SU-DHL-6 (cell line): ENCODE results near the gene MDN1.

Source experiments
- H2AFZ ChIP-seq: fragments of 200-600 bp; sonication (generic); 2 replicates; pipeline ENCODE4 v1.6.1; 2014; ENCODE audit warnings: low read depth, mild to moderate bottlenecking, moderate library complexity, mixed read lengths, antibody characterized with exemption, low read length; ENCODE audit not compliant: severe bottlenecking
- H3F3A ChIP-seq: fragments of 200-600 bp; shearing (Covaris generic); 2 replicates; pipeline ENCODE4 v1.6.0; 2016; ENCODE audit warnings: antibody characterized with exemption, mild to moderate bottlenecking; ENCODE audit not compliant: insufficient read depth
- H3K27ac ChIP-seq: fragments of 200-600 bp; sonication (generic); 2 replicates; pipeline ENCODE4 v1.5.1; 2016; ENCODE audit warnings: low read depth, mild to moderate bottlenecking, low read length, moderate library complexity, mixed read lengths
- H3K27me3 ChIP-seq: fragments of 200-600 bp; sonication (generic), shearing (Covaris generic); 2 replicates; pipeline ENCODE4 v1.6.0; 2014; ENCODE audit warnings: mild to moderate bottlenecking, low read length
- H3K36me3 ChIP-seq: fragments of 200-600 bp; sonication (generic); 2 replicates; pipeline ENCODE4 v1.6.1; 2014; ENCODE audit warnings: mild to moderate bottlenecking, low read length, mixed read lengths
- H3K4me2 ChIP-seq: fragments of 300-600, 200-600 bp; shearing (Covaris generic), sonication (generic); 2 replicates; pipeline ENCODE4 v1.6.0; 2014; ENCODE audit warnings: low read length, low read depth, mild to moderate bottlenecking; ENCODE audit not compliant: poor library complexity, severe bottlenecking
- H3K4me3 ChIP-seq: fragments of 200-600 bp; sonication (generic); 2 replicates; pipeline ENCODE4 v1.5.1; 2014; ENCODE audit warnings: antibody characterized with exemption, low read length, mild to moderate bottlenecking, mixed read lengths; ENCODE audit not compliant: insufficient read depth, poor library complexity, severe bottlenecking
- H3K79me2 ChIP-seq: fragments of 200-600 bp; sonication (generic); 2 replicates; pipeline ENCODE4 v1.6.1; 2014; ENCODE audit warnings: mild to moderate bottlenecking, low read length, moderate library complexity; ENCODE audit not compliant: insufficient read depth
- H3K9ac ChIP-seq: fragments of 200-600 bp; sonication (generic); 2 replicates; pipeline ENCODE4 v1.7.0; 2014; ENCODE audit warnings: mild to moderate bottlenecking, low read length
- H3K9me2 ChIP-seq: fragments of 200-600 bp; sonication (generic); replicated peaks from 2 replicates; pipeline ENCODE4 v1.6.1; 2014; ENCODE audit warnings: low read length; ENCODE audit not compliant: insufficient read depth
- H3K9me3 ChIP-seq: fragments of 200-600 bp; sonication (generic); 2 replicates; pipeline ENCODE4 v1.6.1; 2014; ENCODE audit warnings: low read length, mixed read lengths; ENCODE audit not compliant: insufficient read depth
- H4K20me1 ChIP-seq: fragments of 200-600 bp; sonication (generic); 2 replicates; pipeline ENCODE4 v1.6.1; 2014; ENCODE audit warnings: low read depth, mild to moderate bottlenecking, antibody characterized with exemption, low read length, moderate library complexity, mixed read lengths
- CTCF ChIP-seq: fragments of 200-600 bp; sonication (generic); IDR thresholded peaks from one replicate; pipeline ENCODE4 v1.5.1; 2017; ENCODE audit warnings: antibody characterized with exemption, mild to moderate bottlenecking, low read length, moderate library complexity; ENCODE audit not compliant: insufficient read depth, poor library complexity, severe bottlenecking
- EZH2phosphoT487 ChIP-seq: fragments of 200-600 bp; sonication (generic), shearing (Covaris generic); conservative IDR thresholded peaks from 2 replicates; pipeline ENCODE4 v1.6.1; 2018; ENCODE audit warnings: mild to moderate bottlenecking, antibody characterized with exemption, low read length, moderate library complexity, mixed read lengths

Gene MDN1

GRCh38 chr6:89782222-89782621, 37.4 kb downstream of the MDN1 start:
- H3K36me3 ChIP-seq = peaks cover 33% of the 10 kb centered on the region
- H3K9ac ChIP-seq = no peak overlapping the region
- H3K9me3 ChIP-seq = no peaks in the 10 kb centered on the region
- H3K27me3 ChIP-seq = no peaks in the 10 kb centered on the region
- H2AFZ ChIP-seq = no peak overlapping the region
- H3K27ac ChIP-seq = no peak overlapping the region
- no peaks in the 10 kb centered on the region for H3K9me2 ChIP-seq
- H4K20me1 ChIP-seq = no peaks in the 10 kb centered on the region
- no peak for TF ChIP-seq EZH2phosphoT487
- no peak for TF ChIP-seq CTCF
- no peaks in the 10 kb centered on the region for H3K79me2 ChIP-seq
- H3K4me3 ChIP-seq = no peak overlapping the region
- H3K4me2 ChIP-seq = no peak overlapping the region
- H3F3A ChIP-seq = no peaks in the 10 kb centered on the region

GRCh38 chr6:89781070-89782034, 38.2 kb downstream of the MDN1 start:
- Histone ChIP-seq H3F3A (no peaks in the 10 kb centered on the region), H3K27ac (no peak overlapping the region), H2AFZ (no peak overlapping the region), H3K9me3 (no peaks in the 10 kb centered on the region), H3K9ac (no peak overlapping the region), H4K20me1 (no peaks in the 10 kb centered on the region), H3K79me2 (no peaks in the 10 kb centered on the region), H3K9me2 (no peaks in the 10 kb centered on the region), H3K4me3 (no peak overlapping the region), H3K36me3 (peaks cover 34% of the 10 kb centered on the region), H3K27me3 (no peaks in the 10 kb centered on the region), H3K4me2 (no peak overlapping the region)
- no peak for TF ChIP-seq CTCF
- TF ChIP-seq EZH2phosphoT487 = no peak

- Histone ChIP-seq H3K27me3 (no peaks in the 10 kb centered on the region), H3K36me3 (peaks cover 22% of the 10 kb centered on the region; the same call in 1 of the 2 replicates), H3K4me3 (no peak overlapping the region), H2AFZ (no peak overlapping the region), H3K79me2 (no peaks in the 10 kb centered on the region), H3K9me2 (no peaks in the 10 kb centered on the region), H3F3A (no peaks in the 10 kb centered on the region), H3K27ac (no peak overlapping the region), H4K20me1 (no peaks in the 10 kb centered on the region), H3K9ac (no peak overlapping the region), H3K4me2 (no peak overlapping the region), H3K9me3 (no peaks in the 10 kb centered on the region)
- TF ChIP-seq CTCF = no peak
Measured at GRCh38 chr6:89777455-89777854, 42.1 kb downstream of the MDN1 start.
